A549 (cell line): ENCODE data around the gene SMAD3. TPM values are rescaled to one million over a fixed set of nuclear protein-coding genes. Genes with fewer than 3 reads are reported as not detected.

Experiments
- ATAC-seq, 2 experiments: fragments of 200-7000 bp in 1 of 2; fragments of >200 bp in 1 of 2; cut with Nextera tagmentation in 1 of 2; cut with Tn5 transposase in 1 of 2; 3 replicates each; pipeline versions ENCODE4 v1.8.0 to v1.9.1; 2018 to 2020; ENCODE audit warnings: mild to moderate bottlenecking in 1 of 2, moderate library complexity in 1 of 2
- CTCF ChIA-PET: fragments of 300-600 bp; sonication (Branson Sonifier 250); formaldehyde crosslinking; extraction: SDS; loops from one replicate; lab custom pipeline; 2021; ENCODE audit warnings: antibody characterized with exemption, inconsistent platforms; lab: Yijun Ruan, JAX
- POLR2A ChIA-PET: fragments of 350-600 bp; formaldehyde crosslinking; extraction: SDS; loops from one replicate; lab custom pipeline; 2021; ENCODE audit warnings: antibody characterized with exemption, inconsistent platforms; lab: Yijun Ruan, JAX
- DNase-seq, 2 experiments: peaks; one replicate each; pipeline versions ENCODE4 v3.0.0 to v3.0.0-alpha.2; 2011 to 2016; ENCODE audit warnings: low read depth in 1 of 2, low spot score in 1 of 2
- FAIRE-seq: peaks from 2 replicates; lab custom pipeline; 2011; peaks lifted over from hg19 to GRCh38; lab: Jason Lieb, UNC
- H3K27ac ChIP-seq, 2 experiments: fragments of >200 bp; sonication (Bioruptor Twin); formaldehyde crosslinking; 3 replicates each; pipeline ENCODE4 v1.5.1; 2016 to 2017
- H3K4me1 ChIP-seq: fragments of >200 bp; sonication (Bioruptor Twin); formaldehyde crosslinking; 3 replicates; pipeline ENCODE4 v1.6.1; 2016
- H3K4me2 ChIP-seq: fragments of >200 bp; sonication (Bioruptor Twin); formaldehyde crosslinking; 3 replicates; pipeline ENCODE4 v1.6.1; 2016
- H3K4me3 ChIP-seq: fragments of >200 bp; sonication (Bioruptor Twin); formaldehyde crosslinking; 3 replicates; pipeline ENCODE4 v1.5.1; 2016
- H3K9me3 ChIP-seq: fragments of >200 bp; sonication (Bioruptor Twin); formaldehyde crosslinking; 3 replicates; pipeline ENCODE4 v1.6.1; 2016
- CHD4 ChIP-seq: fragments of 200-600 bp; sonication (generic); IDR thresholded peaks from 2 replicates; pipeline ENCODE4 v1.6.1; 2016; ENCODE audit warnings: antibody characterized with exemption, mild to moderate bottlenecking, borderline replicate concordance
- HOXA7 ChIP-seq: fragments of 250-450 bp; sonication (Bioruptor Pico); IDR thresholded peaks from 2 replicates; pipeline ENCODE4 v1.5.0; 2020; ENCODE audit warnings: mild to moderate bottlenecking, moderate library complexity
- JUN ChIP-seq, 2 experiments: fragments of >200 bp; sonication (Bioruptor Twin); formaldehyde crosslinking; IDR thresholded peaks; 2 replicates in 1 of 2; 3 replicates in 1 of 2; pipeline ENCODE4 v1.6.1; 2016 to 2017
- MAX ChIP-seq: IDR thresholded peaks from 2 replicates; pipeline ENCODE4 v1.6.1; 2012
- NFE2L2 ChIP-seq: fragments of 150-350 bp; conservative IDR thresholded peaks from 2 replicates; pipeline ENCODE4 v1.6.1; 2014; ENCODE audit warnings: low read length
- PBX3 ChIP-seq: IDR thresholded peaks from 2 replicates; pipeline ENCODE4 v1.6.1; 2012
- RAD21 ChIP-seq, 2 experiments: fragments of >200 bp in 1 of 2; sonication (Bioruptor Twin) in 1 of 2; formaldehyde crosslinking in 1 of 2; IDR thresholded peaks in 1 of 2; conservative IDR thresholded peaks in 1 of 2; 2 replicates in 1 of 2; 3 replicates in 1 of 2; pipeline ENCODE4 v1.6.1; 2012 to 2018; ENCODE audit warnings: inconsistent platforms in 1 of 2
- REST ChIP-seq: fragments of 200-600 bp; sonication (generic); IDR thresholded peaks from 2 replicates; pipeline ENCODE4 v1.6.1; 2016; ENCODE audit warnings: antibody characterized with exemption, mild to moderate bottlenecking, moderate library complexity
- ZC3H11A ChIP-seq: fragments of 450-650 bp; IDR thresholded peaks from 2 replicates; pipeline ENCODE4 v1.6.1; 2014; ENCODE audit warnings: antibody characterized with exemption, mild to moderate bottlenecking
- WGBS: methylation state at CpG from one replicate; pipeline ENCODE4 v1.1.6; 2017; ENCODE audit errors: missing lambda C conversion rate; 5-methylcytosine and 5-hydroxymethylcytosine counted together
- polyA plus RNA-seq, 4 experiments: library from polyadenylated mRNA; depleted of rRNA in 3 of 4; stranded (reverse); fragments of >200 nt; fragmentation: RNase III in 1 of 4; extraction: RNeasy Plus Mini Kit Qiagen cat#74134 plus additional on column Dnase treatment in 1 of 4; gene quantifications; 2 replicates in 3 of 4; 3 replicates in 1 of 4; pipeline ENCODE4 v1.2.3, GENCODE V29; 2011 to 2017
- TF ChIP-seq, protein P1 (sequence below): fragments of >200 bp; sonication (Bioruptor Twin); formaldehyde crosslinking; IDR thresholded peaks from 3 replicates; pipeline ENCODE4 v1.5.1; 2016

Gene SMAD3
- polyA plus RNA-seq, 2 of the 4 experiments (the other 2 are of a cell fraction): 74.6 to 77.2 TPM

DNA sequence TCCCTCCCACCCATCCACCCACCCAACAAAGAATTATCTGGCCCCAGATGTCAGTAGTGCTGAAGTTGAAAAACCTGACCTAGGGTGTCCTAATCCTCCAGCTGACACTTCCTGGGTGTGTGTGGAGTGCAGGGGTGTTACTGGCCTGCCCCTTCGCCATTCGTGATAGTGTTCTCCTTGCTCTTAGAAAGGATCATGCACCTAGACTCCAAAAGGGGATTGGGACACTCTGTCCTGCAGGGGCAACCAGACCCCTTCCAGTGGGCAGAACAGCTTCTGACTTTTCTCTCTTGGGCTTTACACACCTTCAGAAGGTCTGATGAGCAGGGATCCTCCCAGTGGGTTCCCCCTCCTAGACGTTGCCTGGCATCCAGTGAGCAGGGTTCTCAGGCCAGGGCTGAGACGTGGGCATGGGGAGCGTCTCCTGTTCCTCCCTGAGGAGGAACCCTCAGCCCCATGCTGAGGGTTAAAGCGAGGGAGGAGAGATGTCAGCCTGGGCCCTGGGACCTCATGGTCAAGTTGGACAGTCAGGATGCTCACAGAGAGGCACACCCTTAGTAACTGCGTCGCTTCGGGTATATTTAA lies 114.1 kb downstream of the SMAD3 start (continued):
- TF ChIP-seq REST: no peak

- no peak for DNase-seq
- Histone ChIP-seq H3K4me2 (no peak overlapping the region), H3K4me3 (no peak overlapping the region), H3K9me3 (no peaks in the 10 kb centered on the region), H3K27ac (peak overlapping the region in 1 of 2 experiments; percentile 84; a peak in 3 of 6 replicates), H3K4me1 (peaks cover 74% of the 10 kb centered on the region)
- ATAC-seq: peak in 1 of 2 experiments; percentile 1; a peak in 2 of 6 replicates
- 93% methylated on average over 11 of the region's 11 CpGs for WGBS
- POLR2A ChIA-PET: interaction anchor here (2.2 kb wide), 1 partner anchor 74 kb away, joined by 6 read pairs; no protein-coding TSS in a partner anchor
- no peak for FAIRE-seq
- TF ChIP-seq HOXA7 (CRISPR knock-in tag) (0 out of 2 replicates have a peak, but pooled peaks have one; percentile 53), CHD4 (no peak)
- TF ChIP-seq, all 56 proteins: peak for 1
- CTCF ChIA-PET: interaction anchor here (1.1 to 3.3 kb wide), 6 partner anchors 8 to 124 kb away, joined by 3 to 14 read pairs (median 4); no protein-coding TSS in a partner anchor
Measured at GRCh38 chr15:67180035-67180434, 114.6 kb downstream of the SMAD3 start.

DNA sequence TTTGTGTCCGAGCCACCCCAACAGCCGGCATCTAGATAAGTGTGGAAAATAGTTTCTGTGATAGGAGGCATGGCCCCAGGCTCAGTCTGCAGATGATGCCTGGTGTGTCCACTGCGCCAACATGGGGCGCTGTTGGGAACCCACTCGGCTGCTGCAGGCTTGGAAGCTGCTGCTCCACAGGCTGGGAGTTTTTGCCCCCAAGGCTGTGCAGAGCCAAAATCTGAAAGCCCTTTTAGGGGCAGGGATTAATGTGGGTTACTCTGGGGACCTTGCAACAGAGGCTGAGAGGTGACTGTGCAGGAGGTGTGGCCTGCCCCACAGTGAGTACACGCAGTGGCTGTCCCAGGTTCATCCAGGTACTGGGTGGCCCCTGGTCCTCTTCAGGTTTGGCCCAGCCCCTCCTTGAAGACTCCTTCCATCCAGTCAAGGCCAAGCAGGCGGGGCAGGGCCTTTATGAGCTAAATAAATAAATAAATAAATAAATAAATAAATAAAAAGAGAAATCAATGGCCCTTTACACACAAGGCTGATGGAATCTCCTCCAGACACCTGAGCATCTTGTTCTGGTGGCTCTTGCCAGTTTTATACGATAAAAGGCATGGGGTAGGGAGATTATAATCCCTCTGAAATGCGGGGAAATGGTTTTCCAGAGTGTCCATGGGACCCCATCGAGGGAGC lies 115.3 kb downstream of the SMAD3 start:
- WGBS: 92% methylated on average over 10 of the region's 10 CpGs
- H3K4me2 ChIP-seq: no peak overlapping the region
- H3K4me3 ChIP-seq: no peak overlapping the region
- CTCF ChIA-PET: interaction anchor here (1.0 to 3.3 kb wide), 7 partner anchors 9 to 237 kb away, joined by 3 to 14 read pairs (median 3); no protein-coding TSS in a partner anchor
- H3K27ac ChIP-seq: peak overlapping the region in 1 of 2 experiments; percentile 84; a peak in 4 of 6 replicates
- ATAC-seq (peak in 1 of 2 experiments; percentile 11; a peak in 3 of 6 replicates), DNase-seq (no peak), FAIRE-seq (no peak)
- H3K4me1 ChIP-seq: peaks cover 74% of the 10 kb centered on the region
- POLR2A ChIA-PET: no interaction called here
- no peaks in the 10 kb centered on the region for H3K9me3 ChIP-seq
- TF ChIP-seq PBX3 (no peak), RAD21 (conservative IDR thresholded peaks at IDR 0.05 in 1 of 2, IDR thresholded peaks at IDR 0.05 in 1 of 2) (0 out of 5 replicates have a peak, but pooled peaks of 1 of the 2 experiments have one; percentile 8), JUN (IDR thresholded peaks at IDR 0.05) (peak in 1 of 2 experiments; percentile 4; a peak in 1 of 5 replicates), MAX (no peak), NFE2L2 (no peak), ZC3H11A (0 out of 2 replicates have a peak, but pooled peaks have one; percentile 24), CHD4 (no peak)
- TF ChIP-seq, protein P1, sequence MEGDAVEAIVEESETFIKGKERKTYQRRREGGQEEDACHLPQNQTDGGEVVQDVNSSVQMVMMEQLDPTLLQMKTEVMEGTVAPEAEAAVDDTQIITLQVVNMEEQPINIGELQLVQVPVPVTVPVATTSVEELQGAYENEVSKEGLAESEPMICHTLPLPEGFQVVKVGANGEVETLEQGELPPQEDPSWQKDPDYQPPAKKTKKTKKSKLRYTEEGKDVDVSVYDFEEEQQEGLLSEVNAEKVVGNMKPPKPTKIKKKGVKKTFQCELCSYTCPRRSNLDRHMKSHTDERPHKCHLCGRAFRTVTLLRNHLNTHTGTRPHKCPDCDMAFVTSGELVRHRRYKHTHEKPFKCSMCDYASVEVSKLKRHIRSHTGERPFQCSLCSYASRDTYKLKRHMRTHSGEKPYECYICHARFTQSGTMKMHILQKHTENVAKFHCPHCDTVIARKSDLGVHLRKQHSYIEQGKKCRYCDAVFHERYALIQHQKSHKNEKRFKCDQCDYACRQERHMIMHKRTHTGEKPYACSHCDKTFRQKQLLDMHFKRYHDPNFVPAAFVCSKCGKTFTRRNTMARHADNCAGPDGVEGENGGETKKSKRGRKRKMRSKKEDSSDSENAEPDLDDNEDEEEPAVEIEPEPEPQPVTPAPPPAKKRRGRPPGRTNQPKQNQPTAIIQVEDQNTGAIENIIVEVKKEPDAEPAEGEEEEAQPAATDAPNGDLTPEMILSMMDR: 0 out of 3 replicates have a peak, but pooled peaks have one; percentile 12
